GM12878 (cell line): ENCODE measurements around the gene MISFA. TPM values are rescaled to one million over a fixed set of nuclear protein-coding genes. Genes with fewer than 3 reads are reported as not detected.

Source experiments
- ATAC-seq: fragments of 200-7000 bp; cut with Tn5 transposase; 3 replicates; pipeline ENCODE4 v1.9.1; 2020; ENCODE audit warnings: mild to moderate bottlenecking, moderate library complexity
- BruUV-seq: library from RNA; stranded (reverse); fragments of 400-500 nt; replicated peaks from 2 replicates; lab custom pipeline; 2021; lab: Mats Ljungman, UMichigan
- CTCF ChIA-PET: fragments of 300-600 bp; sonication (Branson Sonifier 250); formaldehyde crosslinking; extraction: SDS; loops from one replicate; lab custom pipeline; 2021; ENCODE audit warnings: inconsistent platforms; lab: Yijun Ruan, JAX
- POLR2A ChIA-PET: fragments of 350-600 bp; formaldehyde crosslinking; extraction: SDS; loops from one replicate; lab custom pipeline; 2021; ENCODE audit warnings: inconsistent platforms; lab: Charles Lee
- RAD21 ChIA-PET: fragments of 300-600 bp; sonication (Branson Sonifier 250); formaldehyde crosslinking; loops from one replicate; lab custom pipeline; 2023; ENCODE audit warnings: antibody characterized with exemption; ENCODE audit not compliant: unreplicated experiment; lab: Charles Lee
- SMC1A ChIA-PET: fragments of 300-600 bp; sonication (Branson Sonifier 250); formaldehyde crosslinking; loops from one replicate; lab custom pipeline; 2023; ENCODE audit not compliant: unreplicated experiment, uncharacterized antibody; lab: Charles Lee
- DNase-seq: peaks from one replicate; pipeline ENCODE4 v3.0.0-alpha.2; 2011; ENCODE audit warnings: low read depth, low spot score
- FAIRE-seq: peaks from 3 replicates; lab custom pipeline; 2011; peaks lifted over from hg19 to GRCh38; lab: Jason Lieb, UNC
- H2AFZ ChIP-seq: 2 replicates; pipeline ENCODE4 v1.6.0; 2011; ENCODE audit warnings: low read depth, low read length, control low read depth; ENCODE audit not compliant: control insufficient read depth
- H3K27ac ChIP-seq: 2 replicates; pipeline ENCODE4 v1.5.1; 2011; ENCODE audit warnings: control low read depth; ENCODE audit not compliant: control insufficient read depth, insufficient read depth
- H3K27me3 ChIP-seq, 2 experiments: replicated peaks in 1 of 2; 2 replicates each; pipeline versions ENCODE4 v1.6.0 to v1.6.1; 2011; ENCODE audit warnings: low read length in 1 of 2; ENCODE audit not compliant: control insufficient read depth in 2 of 2, insufficient read depth in 2 of 2
- H3K36me3 ChIP-seq, 2 experiments: 2 replicates each; pipeline ENCODE4 v1.5.1; 2011; ENCODE audit warnings: low read length in 1 of 2; ENCODE audit not compliant: control insufficient read depth in 2 of 2, insufficient read depth in 2 of 2
- H3K4me1 ChIP-seq: 2 replicates; pipeline ENCODE4 v1.6.1; 2011; ENCODE audit warnings: mild to moderate bottlenecking, low read length, moderate library complexity, mixed read lengths; ENCODE audit not compliant: control insufficient read depth, insufficient read depth
- H3K4me2 ChIP-seq: 2 replicates; pipeline ENCODE4 v1.6.0; 2011; ENCODE audit warnings: control low read depth; ENCODE audit not compliant: control insufficient read depth, insufficient read depth
- H3K4me3 ChIP-seq: fragments of 200-600 bp; sonication (generic); 2 replicates; pipeline ENCODE4 v1.5.1; 2016
- H3K79me2 ChIP-seq: 2 replicates; pipeline ENCODE4 v1.6.0; 2011; ENCODE audit warnings: low read length; ENCODE audit not compliant: control insufficient read depth, insufficient read depth
- H3K9ac ChIP-seq: 2 replicates; pipeline ENCODE4 v1.8.0; 2011; ENCODE audit warnings: low read length, control low read depth, mixed read lengths; ENCODE audit not compliant: control insufficient read depth, insufficient read depth
- H3K9me3 ChIP-seq: replicated peaks from 3 replicates; pipeline ENCODE4 v1.5.1; 2011; ENCODE audit warnings: mild to moderate bottlenecking, low read length; ENCODE audit not compliant: control insufficient read depth, insufficient read depth
- H4K20me1 ChIP-seq: 2 replicates; pipeline ENCODE4 v1.6.0; 2011; ENCODE audit not compliant: control insufficient read depth, insufficient read depth
- CREM ChIP-seq: IDR thresholded peaks from 2 replicates; pipeline ENCODE4 v1.6.1; 2014; ENCODE audit warnings: antibody characterized with exemption, low read depth
- HDGF ChIP-seq: fragments of 450-650 bp; IDR thresholded peaks from 2 replicates; pipeline ENCODE4 v1.6.1; 2016; ENCODE audit warnings: antibody characterized with exemption
- IKZF1 ChIP-seq: fragments of 450-650 bp; conservative IDR thresholded peaks from 2 replicates; pipeline ENCODE4 v1.6.1; 2017; ENCODE audit warnings: antibody characterized with exemption, mild to moderate bottlenecking
- MEF2B ChIP-seq: fragments of 450-650 bp; IDR thresholded peaks from 2 replicates; pipeline ENCODE4 v1.6.1; 2018; ENCODE audit warnings: mild to moderate bottlenecking, moderate library complexity; ENCODE audit not compliant: partially characterized antibody, poor library complexity, severe bottlenecking
- NFXL1 ChIP-seq: fragments of 450-650 bp; IDR thresholded peaks from 2 replicates; pipeline ENCODE4 v1.6.1; 2017; ENCODE audit warnings: antibody characterized with exemption, mild to moderate bottlenecking, borderline replicate concordance
- RAD51 ChIP-seq: fragments of 450-650 bp; IDR thresholded peaks from 2 replicates; pipeline ENCODE4 v1.6.1; 2016; ENCODE audit warnings: moderate library complexity, mild to moderate bottlenecking, inconsistent platforms
- RCOR1 ChIP-seq: conservative IDR thresholded peaks from 2 replicates; pipeline ENCODE4 v1.6.1; 2012; ENCODE audit warnings: low read depth, low read length, improper control_type of control experiment
- TCF12 ChIP-seq: IDR thresholded peaks from 2 replicates; pipeline ENCODE4 v1.6.1; 2011; ENCODE audit warnings: low read depth, mild to moderate bottlenecking, low read length
- ZNF592 ChIP-seq: fragments of 450-650 bp; IDR thresholded peaks from 2 replicates; pipeline ENCODE4 v1.6.1; 2017; ENCODE audit warnings: mild to moderate bottlenecking, moderate library complexity
- WGBS: methylation state at CpG from one replicate; pipeline ENCODE4 v1.1.6; 2016; ENCODE audit warnings: low lambda C conversion rate; ENCODE audit not compliant: insufficient replicate concordance, insufficient coverage; ENCODE audit errors: missing lambda C conversion rate; 5-methylcytosine and 5-hydroxymethylcytosine counted together
- in situ Hi-C: fragments of 300-500 bp; cut with MboI; formaldehyde crosslinking; loops from 9 replicates; pipeline ENCODE4 v1.14.3; 2018; ENCODE audit warnings: mixed read lengths
- intact Hi-C: fragments of 100-400 bp; cut with micrococcal nuclease; formaldehyde crosslinking; loops from one replicate; pipeline ENCODE4 v1.14.2; 2022; ENCODE audit not compliant: unreplicated experiment
- polyA plus RNA-seq, 11 experiments: library from polyadenylated mRNA; depleted of rRNA in 4 of 11; unstranded in 6 of 11; stranded (reverse) in 5 of 11; fragments of >200 nt; fragmentation: Nextera tagmentation in 4 of 11; fragmentation: Illumina TruSeq in 1 of 11; extraction: Ambion mirVana in 4 of 11; extraction: Trizol in 1 of 11; gene quantifications; 1 replicate in 1 of 11; 2 replicates in 10 of 11; pipeline versions ENCODE4 v1.2.1 to v1.2.3, GENCODE V29; 2011 to 2016; ENCODE audit warnings: inconsistent platforms in 2 of 11, missing spikeins in 2 of 11, low read depth in 1 of 11
- total RNA-seq, 4 experiments: library from RNA; depleted of rRNA in 3 of 4; stranded (reverse); fragments of >200 nt in 3 of 4; fragmentation: Illumina TruSeq in 1 of 4; extraction: Trizol in 1 of 4; gene quantifications; 2 replicates each; pipeline versions ENCODE4 v1.2.1 to v1.2.3, GENCODE V29; 2013 to 2021
- TF ChIP-seq, protein P1 (sequence below): fragments of 450-650 bp; conservative IDR thresholded peaks from 2 replicates; pipeline ENCODE4 v1.6.1; 2017; ENCODE audit warnings: mild to moderate bottlenecking, moderate library complexity

MISFA gene
- total and polyA plus RNA-seq, 10 of the 15 experiments (the other 5 are each of a cell fraction or from before 2014, with no cell fraction given): 0.88 to 4.6 (median 2.3) TPM; not detected in 1

GRCh38 chr11:18623707-18624106, 24.1 kb downstream of the MISFA start:
- WGBS: 93% methylated on average over 2 of the region's 2 CpGs
- Histone ChIP-seq H3K36me3 (no peaks in the 10 kb centered on the region; a peak in 1 of 4 replicates), H4K20me1 (peaks cover 5% of the 10 kb centered on the region; the same call in 1 of the 2 replicates), H3K4me3 (no peak overlapping the region), H3K27me3 (no peaks in the 10 kb centered on the region), H3K4me2 (no peak overlapping the region), H3K27ac (no peak overlapping the region), H2AFZ (no peak overlapping the region), H3K9ac (no peak overlapping the region), H3K79me2 (peaks cover 53% of the 10 kb centered on the region), H3K4me1 (peaks cover 8% of the 10 kb centered on the region), H3K9me3 (no peaks in the 10 kb centered on the region; the same call in 2 of the 3 replicates)
- DNase-seq: no peak
- ChIA-PET POLR2A (interaction anchor here (2.0 kb wide), 1 partner anchor 10 kb away, joined by 9 read pairs; the partner anchor contains the start of gene SPTY2D1), SMC1A (interaction anchor here (13.9 kb wide), 1 partner anchor 9 kb away, joined by 188 read pairs; the partner anchor contains the start of gene SPTY2D1), RAD21 (no interaction called here), CTCF (interaction anchor here (0.9 to 1.9 kb wide), 4 partner anchors 8 to 83 kb away, joined by 4 to 6 read pairs (median 4); no protein-coding TSS in a partner anchor)
- no TSS peak for BruUV-seq
- FAIRE-seq: no peak
- intact Hi-C loops (no loop called here), in situ Hi-C loops (no loop called here)
- no peak for TF ChIP-seq MEF2B
- TF ChIP-seq RAD51: no peak
- no peak for TF ChIP-seq CREM
- no peak for TF ChIP-seq RCOR1
- no peak for TF ChIP-seq TCF12
- TF ChIP-seq IKZF1: no peak
- TF ChIP-seq, protein P1, sequence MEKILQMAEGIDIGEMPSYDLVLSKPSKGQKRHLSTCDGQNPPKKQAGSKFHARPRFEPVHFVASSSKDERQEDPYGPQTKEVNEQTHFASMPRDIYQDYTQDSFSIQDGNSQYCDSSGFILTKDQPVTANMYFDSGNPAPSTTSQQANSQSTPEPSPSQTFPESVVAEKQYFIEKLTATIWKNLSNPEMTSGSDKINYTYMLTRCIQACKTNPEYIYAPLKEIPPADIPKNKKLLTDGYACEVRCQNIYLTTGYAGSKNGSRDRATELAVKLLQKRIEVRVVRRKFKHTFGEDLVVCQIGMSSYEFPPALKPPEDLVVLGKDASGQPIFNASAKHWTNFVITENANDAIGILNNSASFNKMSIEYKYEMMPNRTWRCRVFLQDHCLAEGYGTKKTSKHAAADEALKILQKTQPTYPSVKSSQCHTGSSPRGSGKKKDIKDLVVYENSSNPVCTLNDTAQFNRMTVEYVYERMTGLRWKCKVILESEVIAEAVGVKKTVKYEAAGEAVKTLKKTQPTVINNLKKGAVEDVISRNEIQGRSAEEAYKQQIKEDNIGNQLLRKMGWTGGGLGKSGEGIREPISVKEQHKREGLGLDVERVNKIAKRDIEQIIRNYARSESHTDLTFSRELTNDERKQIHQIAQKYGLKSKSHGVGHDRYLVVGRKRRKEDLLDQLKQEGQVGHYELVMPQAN: no peak
- TF ChIP-seq NFXL1: no peak
- no peak for TF ChIP-seq HDGF
- no peak for TF ChIP-seq ZNF592
- ATAC-seq: no peak
